Nucleus accumbens (tissue), 56 donors: ENCODE measurements around the gene DYNLT1.
"Not testable (repeated sequence)": the region's sequence is repeated elsewhere in the genome, so short reads cannot be mapped to it uniquely, and the experiment has no call there.

ENCODE experiments used
- DNase-seq, 56 donors: peaks; one replicate each; lab custom pipeline; 2025; lab: John Stamatoyannopoulos, UW

The DYNLT1 gene

DNA sequence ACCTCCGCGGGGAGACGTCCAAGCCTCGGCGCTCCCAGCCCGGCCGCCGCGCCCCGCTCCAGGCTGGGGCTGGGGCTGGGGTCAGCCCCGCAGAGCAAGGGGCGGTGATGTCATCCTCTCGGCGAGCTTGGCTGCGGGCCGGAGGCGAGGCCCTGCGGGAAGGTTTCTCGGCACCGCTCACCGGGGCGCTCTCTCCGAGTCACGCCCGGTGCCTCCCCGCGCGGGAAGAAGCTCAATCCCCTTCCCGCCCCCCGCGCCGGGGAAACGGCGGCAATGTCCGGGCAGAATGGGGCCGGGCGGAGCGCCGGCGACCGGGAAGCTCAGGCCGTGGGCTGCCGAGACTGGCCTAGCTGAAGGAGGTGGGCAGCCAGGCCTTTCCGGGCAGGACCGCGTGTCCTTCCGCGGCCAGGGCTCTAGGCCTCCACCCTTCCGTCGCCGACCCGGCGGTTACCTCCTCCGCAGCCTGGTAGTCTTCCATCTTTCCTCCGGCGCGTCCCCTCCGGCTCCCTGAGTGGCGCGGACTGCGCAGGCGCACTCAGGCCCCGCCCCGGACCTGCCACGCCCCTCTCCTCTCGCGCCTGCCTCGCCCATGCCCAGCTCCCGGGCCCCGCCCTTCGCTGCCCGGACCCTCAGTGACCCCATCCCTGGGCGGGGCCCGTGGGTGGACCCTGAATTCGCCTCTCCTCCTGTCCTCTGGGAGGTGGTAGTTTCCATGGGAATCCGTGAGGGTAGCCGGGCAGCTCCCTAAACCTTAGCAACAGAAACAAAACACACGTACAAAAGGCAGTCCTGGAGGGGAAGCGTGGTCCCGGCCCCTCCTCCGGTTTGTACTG is at the start of gene DYNLT1:
DYNLT1 (minus strand) TSS at position 513 of the 833 bp plus-strand sequence; CDS start at position 478, 35 bp downstream.
- peak in 55 of 56 donors; percentile 16 to 93 (median 83) for DNase-seq

- no peak for DNase-seq
These were observed 44.3 kb upstream of the DYNLT1 start for GRCh38 chr6:158688860-158689259.

- no peak for DNase-seq
These were observed 43.0 kb upstream of the DYNLT1 start for GRCh38 chr6:158687506-158687905.

DNA sequence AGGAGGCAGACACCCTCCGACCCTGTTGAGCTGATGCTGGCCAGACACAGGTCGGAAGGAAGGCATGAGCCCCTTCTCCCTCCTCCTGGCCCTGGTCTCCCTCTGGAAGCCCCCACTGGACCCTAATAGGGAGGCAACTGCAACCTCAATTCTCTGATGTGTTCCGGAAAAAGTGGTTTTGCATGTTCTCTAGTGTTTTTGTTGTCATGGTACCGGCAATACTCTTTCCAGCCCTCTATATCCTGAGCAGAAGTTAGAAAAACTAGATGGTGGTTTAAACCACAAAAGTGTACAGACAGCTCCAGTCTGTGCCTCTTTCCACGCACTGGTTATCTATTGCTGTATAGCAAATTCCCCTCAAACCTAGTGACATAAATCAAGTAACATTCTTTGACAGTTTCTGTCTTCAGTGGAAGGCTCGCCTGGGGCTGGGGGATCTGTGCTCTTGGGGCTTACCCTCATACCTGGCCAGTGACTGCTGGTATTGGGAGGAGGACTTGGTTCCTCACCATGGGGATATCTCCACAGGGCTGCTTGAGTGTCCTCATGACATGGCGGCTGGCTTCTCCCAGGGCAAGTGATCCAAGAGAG is 42.3 kb upstream of the DYNLT1 start:
- no peak for DNase-seq

DNA sequence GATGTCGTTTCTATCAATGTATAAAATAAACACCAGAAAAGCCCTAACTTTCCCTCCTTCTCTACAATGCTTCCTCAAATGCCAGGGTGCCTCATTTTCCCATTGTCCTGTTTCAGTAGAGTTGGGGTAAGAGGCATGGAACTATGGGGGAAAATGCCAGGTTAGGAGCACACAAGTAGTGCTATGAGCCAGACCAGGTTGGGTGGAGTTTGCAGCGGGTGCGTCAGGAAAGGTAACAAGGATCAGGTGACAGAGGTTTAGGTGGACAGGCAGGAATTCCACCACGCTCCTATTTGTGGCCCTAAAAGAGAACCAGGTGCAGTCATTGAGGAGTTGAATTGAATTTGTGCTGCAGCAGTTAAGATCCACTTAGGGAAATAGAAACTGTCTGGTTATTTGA is 41.8 kb upstream of the DYNLT1 start:
- no peak for DNase-seq

GRCh38 chr6:158684745-158685324 is 40.3 kb upstream of the DYNLT1 start:
- DNase-seq = no peak

GRCh38 chr6:158684311-158684710 is 39.8 kb upstream of the DYNLT1 start:
- no peak for DNase-seq

DNA sequence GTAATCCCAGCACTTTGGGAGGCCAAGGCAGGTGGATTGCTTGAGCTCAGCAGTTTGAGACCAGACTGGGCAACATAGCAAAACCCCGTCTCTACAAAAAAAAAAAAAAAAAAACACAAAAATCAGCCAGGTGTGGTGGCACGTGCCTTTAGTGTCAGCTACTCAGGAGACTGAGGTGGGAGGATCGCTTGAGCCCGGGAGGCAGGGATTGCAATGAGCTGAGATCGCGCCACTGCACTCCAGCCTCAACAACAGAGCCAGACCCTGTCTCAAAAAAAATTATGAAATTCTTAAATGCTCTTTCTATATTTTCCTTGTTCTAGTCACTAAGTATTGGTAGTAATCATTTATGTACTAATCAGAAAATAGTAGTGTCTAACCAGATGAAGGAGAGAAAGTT is 35.9 kb upstream of the DYNLT1 start:
- DNase-seq = no peak

DNA sequence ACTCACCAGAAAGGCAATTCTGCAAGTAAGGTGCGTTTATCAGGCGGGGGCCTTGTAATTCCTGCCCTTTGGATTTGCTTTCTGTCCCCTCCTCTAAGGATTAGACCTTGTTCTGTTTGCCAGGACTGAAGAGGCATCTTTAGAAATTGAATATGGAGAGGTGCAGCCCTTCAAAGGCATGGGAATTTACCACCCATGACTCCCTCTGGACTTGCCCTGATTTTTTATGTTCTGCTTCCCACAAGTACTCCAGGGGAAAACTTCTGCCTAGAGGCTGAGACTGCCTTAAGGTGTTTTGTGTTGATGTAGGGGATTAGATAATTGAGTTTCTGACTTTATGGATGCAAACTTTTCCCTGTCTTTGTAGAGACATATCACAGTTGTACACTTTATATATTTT is 35.5 kb upstream of the DYNLT1 start:
- DNase-seq = no peak

GRCh38 chr6:158677906-158678578 is 33.5 kb upstream of the DYNLT1 start:
- no peak for DNase-seq

DNA sequence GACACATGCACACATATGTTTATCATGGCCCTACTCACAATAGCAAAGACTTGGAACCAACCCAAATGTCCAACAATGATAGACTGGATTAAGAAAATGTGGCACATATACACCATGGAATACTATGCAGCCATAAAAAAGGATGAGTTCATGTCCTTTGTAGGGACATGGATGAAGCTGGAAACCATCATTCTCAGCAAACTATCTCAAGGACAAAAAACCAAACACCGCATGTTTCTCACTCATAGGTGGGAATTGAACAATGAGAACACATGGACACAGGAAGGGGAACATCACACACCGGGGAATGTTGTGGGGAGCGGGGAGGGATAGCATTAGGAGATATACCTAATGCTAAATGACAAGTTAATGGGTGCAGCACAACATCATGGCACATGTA is 32.6 kb upstream of the DYNLT1 start:
- not testable (repeated sequence) for DNase-seq

DNA sequence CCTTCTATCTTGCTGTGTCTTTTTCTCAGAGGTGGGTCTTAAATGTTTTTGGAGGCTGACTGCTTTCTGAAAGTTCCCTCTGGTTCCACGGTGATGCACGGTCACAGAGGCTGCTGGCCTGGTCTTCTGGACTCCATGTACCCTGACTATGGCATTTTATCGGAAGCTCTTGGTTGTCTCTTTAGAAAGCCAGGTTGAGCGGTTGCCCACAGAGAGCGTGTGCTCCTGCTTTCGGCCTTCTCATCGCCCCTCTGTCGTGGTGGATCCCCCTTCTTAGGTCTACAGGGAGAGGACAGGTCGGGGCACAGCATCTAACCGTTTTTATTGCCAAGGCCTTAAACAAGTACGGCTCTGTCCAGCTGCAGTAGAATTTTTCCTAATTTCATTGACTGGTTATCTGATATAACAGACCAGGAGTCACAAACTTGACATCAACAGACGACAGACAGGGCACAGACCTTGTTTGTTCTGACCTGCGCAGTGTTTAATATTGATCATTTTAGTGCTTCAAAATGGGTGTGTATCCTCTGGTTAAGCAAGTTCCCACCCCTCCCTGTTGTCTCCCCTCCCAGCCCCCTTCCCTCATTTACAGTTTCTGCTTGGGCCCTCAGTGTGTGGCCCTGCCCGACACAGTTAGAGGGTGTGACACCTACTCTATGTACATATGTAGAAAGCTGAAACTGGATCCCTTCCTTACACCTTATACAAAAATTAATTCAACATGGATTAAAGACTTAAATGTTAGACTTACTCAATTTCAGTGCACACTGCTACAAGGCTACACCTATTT is 30.0 kb upstream of the DYNLT1 start:
- DNase-seq = no peak

DNA sequence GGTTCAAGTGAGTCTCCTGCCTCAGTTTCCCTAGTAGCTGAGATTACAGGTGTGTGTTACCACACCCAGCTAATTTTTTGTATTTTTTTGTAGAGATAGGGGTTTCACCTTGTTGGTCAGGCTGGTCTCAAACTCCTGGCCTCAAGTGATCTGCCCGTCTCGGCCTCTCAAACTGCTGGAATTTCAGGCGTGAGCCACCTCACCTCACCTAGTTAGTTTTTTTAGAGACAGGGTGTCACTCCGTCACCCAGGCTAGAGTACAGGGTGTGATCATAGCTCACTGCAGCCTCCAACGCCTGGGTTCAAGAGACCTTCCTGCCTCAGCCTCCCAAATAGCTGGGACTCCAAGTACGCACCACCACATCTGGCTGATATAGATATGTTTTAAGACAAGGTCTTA is 28.2 kb upstream of the DYNLT1 start:
- DNase-seq = no peak

GRCh38 chr6:158672119-158672518 is 27.6 kb upstream of the DYNLT1 start:
- DNase-seq = not testable (repeated sequence)

DNA sequence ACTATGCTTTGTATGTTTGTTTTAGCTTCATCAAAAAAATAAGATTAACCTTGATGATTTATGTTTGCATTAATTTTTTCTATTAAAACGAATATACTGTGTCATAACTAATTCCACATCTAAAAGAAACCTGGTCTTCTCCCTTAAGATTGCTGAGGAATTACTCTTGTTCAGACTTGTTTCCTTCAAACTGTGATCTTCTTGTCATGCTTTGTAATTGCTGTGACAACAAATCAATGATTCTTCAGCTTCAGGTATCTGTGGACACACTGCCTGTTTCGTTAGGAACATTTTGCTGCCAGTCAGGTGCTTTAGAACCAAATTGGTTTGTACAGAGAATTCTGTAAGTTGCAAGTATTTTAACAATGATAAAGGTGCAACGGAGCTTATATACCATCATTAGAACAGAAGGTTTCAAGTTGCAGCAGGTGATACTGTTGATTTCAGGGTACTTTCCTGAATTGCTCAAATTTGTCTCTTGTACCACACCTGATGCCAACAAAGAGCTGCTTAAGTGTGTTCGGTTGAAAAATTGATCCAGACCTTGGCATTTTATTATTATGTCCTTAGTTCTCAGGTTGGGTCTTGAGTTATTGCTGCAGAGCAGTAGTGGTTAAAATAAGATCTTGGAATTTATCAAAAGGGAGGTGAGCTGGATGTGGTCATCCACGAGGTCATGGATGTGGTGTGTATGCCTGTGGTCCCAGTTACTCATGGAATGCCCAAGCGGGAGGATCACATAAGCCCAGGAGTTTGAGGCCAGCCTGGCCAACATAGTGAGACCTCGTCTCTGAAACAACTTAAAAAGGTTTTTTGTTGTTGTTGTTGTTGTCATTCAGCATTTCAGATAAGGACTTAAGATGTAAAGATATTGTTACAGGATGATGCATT is 24.8 kb upstream of the DYNLT1 start:
- no peak for DNase-seq

DNA sequence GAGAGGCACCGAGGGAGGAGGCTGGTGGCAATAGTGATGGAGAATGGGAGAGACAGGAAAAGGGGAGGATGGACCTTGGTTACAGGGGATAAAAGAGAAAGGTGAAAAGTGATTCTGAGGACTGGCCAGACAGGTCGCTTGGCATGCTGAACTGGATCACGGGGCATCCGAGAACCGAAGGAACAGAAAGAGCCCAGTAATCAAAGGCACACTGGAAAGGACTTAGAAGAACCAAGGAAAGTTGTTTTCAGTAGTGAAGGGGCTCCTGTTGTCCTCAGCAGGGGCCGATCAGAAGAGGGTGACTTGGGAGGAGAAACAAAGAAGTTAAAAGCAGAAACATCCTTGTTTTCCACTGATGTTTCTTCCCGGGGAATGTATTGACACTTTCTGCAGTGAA is 24.2 kb upstream of the DYNLT1 start:
- DNase-seq = no peak

DNA sequence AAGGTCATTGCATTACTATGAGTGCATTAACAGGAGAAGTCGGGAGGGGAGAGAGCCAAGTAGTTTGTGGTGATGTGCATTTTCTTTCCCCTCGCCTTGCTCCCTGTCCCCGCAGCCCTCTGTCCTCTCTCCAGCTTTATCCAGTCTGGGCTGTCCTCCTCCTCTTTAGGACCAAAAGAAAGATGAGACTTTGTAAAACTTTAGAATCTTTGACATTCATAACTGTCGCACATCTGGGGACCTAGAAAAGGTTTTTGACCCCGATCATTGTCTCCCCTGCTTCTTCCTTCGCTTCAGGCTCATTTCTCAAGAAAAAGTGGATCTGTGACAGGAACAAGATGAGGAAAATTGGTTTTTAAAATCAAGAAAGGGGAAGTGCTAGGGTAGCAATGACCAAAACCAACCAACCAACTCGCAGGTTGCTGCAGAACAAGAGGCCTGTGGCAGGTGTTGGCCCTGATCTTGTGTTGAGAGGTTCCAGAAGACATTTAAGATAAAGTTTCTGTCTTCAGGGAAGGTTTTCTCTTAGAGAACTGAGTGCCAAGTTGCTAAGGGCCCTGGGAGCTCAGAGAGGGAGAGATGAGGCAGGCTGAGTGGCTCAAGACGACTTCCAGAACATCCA is 22.9 kb upstream of the DYNLT1 start:
- DNase-seq = no peak

DNA sequence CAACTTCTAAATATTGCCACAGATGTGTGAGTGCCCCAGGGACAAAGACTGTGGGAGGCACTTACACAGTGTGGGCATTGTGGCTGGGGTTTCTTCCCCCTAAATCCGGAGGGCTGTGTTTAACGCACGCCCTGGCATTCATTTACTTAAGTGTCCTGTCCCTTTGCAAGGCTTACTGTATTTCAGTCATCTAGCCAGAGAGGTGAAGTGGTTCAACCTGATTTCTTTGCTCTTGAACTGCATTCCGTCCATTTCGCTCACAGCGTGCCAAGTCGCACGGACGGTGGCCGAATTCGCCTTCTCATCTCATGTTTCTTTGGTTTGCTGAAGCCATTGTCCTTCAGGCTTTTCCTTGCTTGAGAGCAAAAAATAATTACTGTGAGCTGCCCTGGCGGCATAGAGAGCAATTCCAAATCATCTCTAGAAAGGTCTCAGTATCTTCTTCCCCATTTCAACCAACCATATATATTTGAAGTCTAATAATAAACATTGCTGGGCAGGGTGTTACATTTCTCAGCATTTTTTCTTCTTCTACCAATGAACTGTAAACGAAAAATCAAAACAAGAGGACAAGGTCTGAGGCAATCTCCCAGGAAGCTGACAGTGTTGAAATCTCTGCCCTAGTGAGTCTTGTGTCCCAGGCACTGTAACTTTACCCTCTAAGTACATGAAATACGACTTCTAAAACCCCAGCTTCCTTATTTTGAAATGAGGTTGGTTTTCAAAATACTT is 22.3 kb upstream of the DYNLT1 start:
- DNase-seq = no peak
